AG04450 (cell line): Measurements from ENCODE around the gene MOK. TPM values are rescaled to one million over a fixed set of nuclear protein-coding genes. Genes with fewer than 3 reads are reported as not detected.

Experiments
- CTCF ChIA-PET: fragments of 300-600, 350-600 bp; formaldehyde crosslinking; extraction: SDS; loops from one replicate; lab custom pipeline; 2022; ENCODE audit warnings: antibody characterized with exemption, inconsistent platforms; lab: Charles Lee
- POLR2A ChIA-PET: fragments of 350-600 bp; formaldehyde crosslinking; extraction: SDS; loops from one replicate; lab custom pipeline; 2021; ENCODE audit warnings: antibody characterized with exemption, inconsistent platforms; lab: Yijun Ruan, JAX
- DNase-seq: peaks from one replicate; pipeline ENCODE4 v3.0.0-alpha.2; 2011; ENCODE audit warnings: low read depth, low spot score
- H3K27ac ChIP-seq: one replicate; pipeline ENCODE4 v1.5.1; 2012; ENCODE audit warnings: low read depth, low read length, control low read depth
- H3K27me3 ChIP-seq: one replicate; pipeline ENCODE4 v1.6.0; 2012; ENCODE audit warnings: low read length; ENCODE audit not compliant: control insufficient read depth, insufficient read depth
- H3K4me3 ChIP-seq: 2 replicates; pipeline ENCODE4 v1.5.1; 2011; ENCODE audit warnings: mild to moderate bottlenecking, low read depth, low read length, control low read depth
- H3K9me3 ChIP-seq: 2 replicates; pipeline ENCODE4 v1.5.1; 2012; ENCODE audit warnings: low read length; ENCODE audit not compliant: control insufficient read depth, insufficient read depth
- CTCF ChIP-seq: IDR thresholded peaks from 2 replicates; pipeline ENCODE4 v1.5.1; 2011; ENCODE audit warnings: low read depth, low read length, control low read depth, inconsistent platforms
- polyA plus RNA-seq: library from polyadenylated mRNA; depleted of rRNA; stranded (reverse); fragments of >200 nt; gene quantifications from 2 replicates; pipeline ENCODE4 v1.2.3, GENCODE V29; 2011

The MOK gene
- polyA plus RNA-seq, 1 experiment, result 12.6 TPM

DNA sequence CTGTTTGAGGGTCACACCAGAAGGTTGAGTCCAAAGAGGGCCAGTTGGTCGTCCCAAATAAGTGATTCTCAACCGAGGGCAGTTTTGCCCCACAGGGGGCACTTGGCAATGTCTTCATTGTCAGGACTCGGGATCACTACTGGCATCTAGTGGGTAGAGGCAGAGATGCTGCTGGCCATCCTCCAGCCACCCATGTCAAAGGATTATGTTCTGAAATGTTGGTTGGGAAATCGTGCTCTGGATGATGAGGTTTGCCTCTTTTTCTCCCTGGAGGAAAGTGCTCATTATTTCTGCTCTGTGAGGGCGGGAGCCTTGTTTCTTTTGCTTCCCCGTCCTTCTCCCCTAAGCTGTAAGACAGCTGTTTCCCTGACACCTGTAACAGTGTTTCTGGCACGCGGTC lies 18.1 kb upstream of the MOK start:
- no peak overlapping the region for H3K27ac ChIP-seq
- DNase-seq, result peak; percentile 57
- no peak overlapping the region for H3K4me3 ChIP-seq
- H3K27me3 ChIP-seq, result no peaks in the 10 kb centered on the region
- ChIA-PET POLR2A (no interaction called here), CTCF (interaction anchor here (1.0 to 1.4 kb wide), 2 partner anchors 13 to 19 kb away, joined by 3 to 5 read pairs; no protein-coding TSS in a partner anchor)
- no peaks in the 10 kb centered on the region; the same call in 1 of the 2 replicates for H3K9me3 ChIP-seq
- TF ChIP-seq CTCF, result peak; percentile 74

- Histone ChIP-seq H3K27ac (no peak overlapping the region), H3K4me3 (no peak overlapping the region), H3K27me3 (no peaks in the 10 kb centered on the region), H3K9me3 (no peaks in the 10 kb centered on the region; the same call in 1 of the 2 replicates)
- no peak for TF ChIP-seq CTCF
- ChIA-PET CTCF (interaction anchor here (1.1 to 1.5 kb wide), 4 partner anchors 14 to 360 kb away, joined by 3 to 5 read pairs (median 4); no protein-coding TSS in a partner anchor), POLR2A (interaction anchor here (1.4 kb wide), 1 partner anchor 41 kb away, joined by 4 read pairs; the partner anchor contains the start of genes CINP and TECPR2)
- no peak for DNase-seq
These were observed 16.8 kb upstream of the MOK start for GRCh38 chr14:102321456-102322422.

DNA sequence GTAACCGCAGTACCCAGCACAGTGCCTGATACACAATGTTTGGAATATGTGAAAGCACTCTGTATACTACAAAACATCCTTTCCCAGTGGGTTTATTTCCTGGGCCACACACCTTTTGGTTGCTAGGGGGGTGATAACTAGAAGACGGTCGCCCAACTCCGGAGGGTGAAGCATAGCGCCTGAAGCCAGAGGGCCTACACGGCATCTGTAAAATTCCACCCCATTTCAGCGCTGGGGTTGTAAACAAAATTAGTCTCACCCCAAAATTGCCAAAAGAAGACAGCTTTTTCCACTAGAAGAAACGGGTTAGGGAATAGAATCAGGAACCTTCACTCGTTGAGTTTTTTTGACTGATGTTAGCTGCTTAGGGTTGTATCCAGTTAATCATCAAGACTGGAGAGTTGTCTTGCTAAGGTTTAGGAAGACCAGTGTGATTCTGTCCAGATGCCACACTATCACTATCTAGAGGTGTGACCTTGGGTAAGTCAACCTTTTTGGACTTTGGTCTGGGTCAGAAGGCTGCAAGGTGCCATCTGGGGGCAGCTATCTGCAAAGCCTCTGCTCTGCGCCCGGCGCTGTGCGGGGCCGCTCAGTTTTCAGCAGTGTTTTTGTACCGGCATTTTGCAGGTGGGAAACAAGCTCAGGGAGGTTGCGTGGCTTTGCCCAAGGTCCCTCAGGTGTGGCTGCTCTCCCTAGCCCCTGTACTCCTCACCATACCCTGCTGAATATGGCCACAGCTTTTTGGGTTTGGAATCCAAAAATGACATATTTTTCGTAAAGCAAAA lies 15.9 kb upstream of the MOK start:
- TF ChIP-seq CTCF, result no peak
- Histone ChIP-seq H3K4me3 (peak overlapping the region; percentile 79), H3K27me3 (no peaks in the 10 kb centered on the region), H3K27ac (no peak overlapping the region), H3K9me3 (no peaks in the 10 kb centered on the region; the same call in 1 of the 2 replicates)
- ChIA-PET POLR2A (interaction anchor here (0.5 to 1.4 kb wide), 2 partner anchors 12 to 42 kb away, joined by 4 to 9 read pairs; partner anchors contain the start of genes CINP and TECPR2), CTCF (interaction anchor here (1.0 to 1.2 kb wide), 3 partner anchors 85 to 359 kb away, joined by 3 read pairs; no protein-coding TSS in a partner anchor)
- DNase-seq, result no peak

- no peaks in the 10 kb centered on the region for H3K27me3 ChIP-seq
- CTCF ChIA-PET, result interaction anchor here (1.0 to 1.1 kb wide), 2 partner anchors 84 to 359 kb away, joined by 3 read pairs; no protein-coding TSS in a partner anchor
- no peaks in the 10 kb centered on the region; the same call in 1 of the 2 replicates for H3K9me3 ChIP-seq
- peak overlapping the region; percentile 73 for H3K27ac ChIP-seq
- POLR2A ChIA-PET, result interaction anchor here (0.5 to 1.4 kb wide), 2 partner anchors 13 to 42 kb away, joined by 4 to 9 read pairs; partner anchors contain the start of genes CINP and TECPR2
- peak overlapping the region; percentile 79 for H3K4me3 ChIP-seq
- no peak for TF ChIP-seq CTCF
- DNase-seq, result no peak
These were observed 15.2 kb upstream of the MOK start for GRCh38 chr14:102320033-102320660.
